Measurements from ENCODE around the gene UBA1. TPM values are rescaled to one million over a fixed set of nuclear protein-coding genes. Genes with fewer than 3 reads are reported as not detected.

Gene UBA1
- 100 to 1,000 TPM; 224 to 249 TPM for total RNA-seq

GRCh38 chrX:47193475-47194193, at the start of gene UBA1:
Gene UBA1 (plus strand): TSS chrX:47193829. CDS start chrX:47198803, 4,974 bp downstream.
- Mint-ChIP-seq H3K4me3 (peak within 1 kb of the TSS; percentile 91), H3K36me3 (ENCODE audit: low read depth) (peaks cover 34% of the 10 kb centered on the region), H3K27me3 (no peaks in the 10 kb centered on the region), H3K27ac (peak within 1 kb of the TSS; percentile 92), H3K9me3 (ENCODE audit: low read depth) (no peaks in the 10 kb centered on the region), H3K4me1 (peaks cover 54% of the 10 kb centered on the region)
- ATAC-seq (peak; percentile 69), DNase-seq (peak; percentile 94)
- intact Hi-C loops (cut with DNase I, micrococcal nuclease): loop anchor here (1.0 to 10.0 kb wide), 16 partner anchors 24 to 831 kb away; partner anchors contain the start of genes USP11 (in 2 of the 2), ARAF (in 1 of the 2), ELK1 (in 1 of the 2) and NDUFB11 (in 1 of the 2)
- POLR2A ChIA-PET: interaction anchor here (0.5 to 0.6 kb wide), 3 partner anchors 20 to 485 kb away, joined by 4 to 11 read pairs (median 4); no protein-coding TSS in a partner anchor
- CTCF ChIA-PET: interaction anchor here (1.8 to 4.4 kb wide), 2 partner anchors 190 to 330 kb away, joined by 6 to 25 read pairs; no protein-coding TSS in a partner anchor

- intact Hi-C loops (cut with DNase I, micrococcal nuclease): loop anchor here (1.0 to 10.0 kb wide), 5 partner anchors 49 to 511 kb away; partner anchors contain the start of genes ELK1 (in 1 of the 2), UBA1 (in 1 of the 2) and UXT (in 1 of the 2)
- ATAC-seq (no peak), DNase-seq (peak; percentile 59)
- no peaks in the 10 kb centered on the region for H3K27me3 Mint-ChIP-seq
- no peaks in the 10 kb centered on the region for H3K9me3 Mint-ChIP-seq (ENCODE audit: low read depth)
- H3K4me1 Mint-ChIP-seq: peaks cover 23% of the 10 kb centered on the region
- peak overlapping the region; percentile 100 for H3K27ac Mint-ChIP-seq
- ChIA-PET POLR2A (interaction anchor here (0.6 to 1.4 kb wide), 6 partner anchors 9 to 238 kb away, joined by 4 to 9 read pairs (median 6); no protein-coding TSS in a partner anchor), CTCF (interaction anchor here (0.7 to 1.3 kb wide), 6 partner anchors 9 to 244 kb away, joined by 3 to 11 read pairs (median 4); no protein-coding TSS in a partner anchor)
- peaks cover 36% of the 10 kb centered on the region for H3K36me3 Mint-ChIP-seq (ENCODE audit: low read depth)
- H3K4me3 Mint-ChIP-seq: peak overlapping the region; percentile 98
Measured at GRCh38 chrX:47143894-47144625, 49.6 kb upstream of the UBA1 start.

GRCh38 chrX:47144626-47145394, 48.8 kb upstream of the UBA1 start, which contains the start of the genes NDUFB11 and RBM10:
Gene NDUFB11 (minus strand): TSS chrX:47144702. CDS start chrX:47144679, 23 bp downstream.
Gene RBM10 (plus strand): TSS chrX:47145221. CDS start chrX:47147482, 2,261 bp downstream.
- peak; percentile 94 for DNase-seq
- Mint-ChIP-seq H3K4me3 (peak within 1 kb of the TSS; percentile 98), H3K36me3 (ENCODE audit: low read depth) (peaks cover 42% of the 10 kb centered on the region), H3K27me3 (no peaks in the 10 kb centered on the region), H3K9me3 (ENCODE audit: low read depth) (no peaks in the 10 kb centered on the region), H3K4me1 (peaks cover 24% of the 10 kb centered on the region), H3K27ac (peak within 1 kb of the TSS; percentile 100)
- CTCF ChIA-PET: interaction anchor here (0.6 to 1.3 kb wide), 8 partner anchors 10 to 339 kb away, joined by 3 to 11 read pairs (median 4); no protein-coding TSS in a partner anchor
- POLR2A ChIA-PET: interaction anchor here (0.6 to 1.4 kb wide), 7 partner anchors 10 to 237 kb away, joined by 3 to 9 read pairs (median 6); no protein-coding TSS in a partner anchor
- intact Hi-C loops (cut with DNase I, micrococcal nuclease): loop anchor here (1.0 to 10.0 kb wide), 12 partner anchors 16 to 514 kb away; partner anchors contain the start of genes UXT (in 2 of the 2), ARAF (in 1 of the 2), CDK16 (in 1 of the 2) and ELK1 (in 1 of the 2)
- peak; percentile 93 for ATAC-seq

- ChIA-PET CTCF (interaction anchor here (0.6 to 1.3 kb wide), 6 partner anchors 11 to 338 kb away, joined by 3 to 11 read pairs (median 4); no protein-coding TSS in a partner anchor), POLR2A (interaction anchor here (0.7 to 1.4 kb wide), 6 partner anchors 10 to 236 kb away, joined by 3 to 9 read pairs (median 6); no protein-coding TSS in a partner anchor)
- Mint-ChIP-seq H3K36me3 (ENCODE audit: low read depth) (peaks cover 42% of the 10 kb centered on the region), H3K4me1 (peaks cover 27% of the 10 kb centered on the region), H3K9me3 (ENCODE audit: low read depth) (no peaks in the 10 kb centered on the region), H3K4me3 (peak overlapping the region; percentile 98), H3K27ac (peak overlapping the region; percentile 100), H3K27me3 (no peaks in the 10 kb centered on the region)
- DNase-seq: no peak
- intact Hi-C loops (cut with DNase I, micrococcal nuclease): loop anchor here (1.0 to 10.0 kb wide), 10 partner anchors 16 to 514 kb away; partner anchors contain the start of genes UXT (in 2 of the 2), ARAF (in 1 of the 2), CDK16 (in 1 of the 2) and ELK1 (in 1 of the 2)
- ATAC-seq: peak; percentile 12
Measured at GRCh38 chrX:47145395-47146120, 48.1 kb upstream of the UBA1 start.

- peak overlapping the region; percentile 100 for H3K27ac Mint-ChIP-seq
- peaks cover 41% of the 10 kb centered on the region for H3K36me3 Mint-ChIP-seq (ENCODE audit: low read depth)
- no peaks in the 10 kb centered on the region for H3K9me3 Mint-ChIP-seq (ENCODE audit: low read depth)
- ATAC-seq: no peak
- H3K4me3 Mint-ChIP-seq: peak overlapping the region; percentile 98
- H3K27me3 Mint-ChIP-seq: no peaks in the 10 kb centered on the region
- no peak for DNase-seq
- intact Hi-C loops (cut with DNase I, micrococcal nuclease): loop anchor here in 1 of 2 experiments (10.0 kb wide), 1 partner anchor 508 kb away; the partner anchor contains the start of genes ELK1 and UXT
- ChIA-PET POLR2A (no interaction called here), CTCF (no interaction called here)
- H3K4me1 Mint-ChIP-seq: peaks cover 29% of the 10 kb centered on the region
Measured at GRCh38 chrX:47146121-47146935, 47.3 kb upstream of the UBA1 start.

GRCh38 chrX:47146936-47147859, 46.4 kb upstream of the UBA1 start:
- ATAC-seq: no peak
- peaks cover 29% of the 10 kb centered on the region for H3K4me1 Mint-ChIP-seq
- H3K4me3 Mint-ChIP-seq: peak overlapping the region; percentile 98
- peaks cover 38% of the 10 kb centered on the region for H3K36me3 Mint-ChIP-seq (ENCODE audit: low read depth)
- no peaks in the 10 kb centered on the region for H3K9me3 Mint-ChIP-seq (ENCODE audit: low read depth)
- ChIA-PET POLR2A (no interaction called here), CTCF (no interaction called here)
- intact Hi-C loops (cut with DNase I, micrococcal nuclease): loop anchor here in 1 of 2 experiments (10.0 kb wide), 1 partner anchor 508 kb away; the partner anchor contains the start of genes ELK1 and UXT
- no peak for DNase-seq
- no peaks in the 10 kb centered on the region for H3K27me3 Mint-ChIP-seq
- peak overlapping the region; percentile 72 for H3K27ac Mint-ChIP-seq

- POLR2A ChIA-PET: no interaction called here
- DNase-seq (peak; percentile 66), ATAC-seq (no peak)
- no peak overlapping the region for H3K4me3 Mint-ChIP-seq
- H3K27me3 Mint-ChIP-seq: no peaks in the 10 kb centered on the region
- H3K27ac Mint-ChIP-seq: peak overlapping the region; percentile 15
- CTCF ChIA-PET: no interaction called here
- peaks cover 22% of the 10 kb centered on the region for H3K4me1 Mint-ChIP-seq
- intact Hi-C loops (cut with DNase I, micrococcal nuclease): loop anchor here (1.0 to 10.0 kb wide), 2 partner anchors 68 to 506 kb away; partner anchors contain the start of genes ELK1 (in 1 of the 2) and UXT (in 1 of the 2)
- H3K9me3 Mint-ChIP-seq (ENCODE audit: low read depth): no peaks in the 10 kb centered on the region
- H3K36me3 Mint-ChIP-seq (ENCODE audit: low read depth): peaks cover 33% of the 10 kb centered on the region
Measured at GRCh38 chrX:47148946-47149345, 44.7 kb upstream of the UBA1 start.

- ATAC-seq: no peak
- intact Hi-C loops (cut with DNase I, micrococcal nuclease): no loop called here
- POLR2A ChIA-PET: no interaction called here
- H3K4me1 Mint-ChIP-seq: peaks cover 22% of the 10 kb centered on the region
- peaks cover 32% of the 10 kb centered on the region for H3K36me3 Mint-ChIP-seq (ENCODE audit: low read depth)
- H3K27ac Mint-ChIP-seq: no peak overlapping the region
- H3K9me3 Mint-ChIP-seq (ENCODE audit: low read depth): no peaks in the 10 kb centered on the region
- H3K27me3 Mint-ChIP-seq: no peaks in the 10 kb centered on the region
- H3K4me3 Mint-ChIP-seq: no peak overlapping the region
- DNase-seq: no peak
- CTCF ChIA-PET: no interaction called here
Measured at GRCh38 chrX:47151435-47151834, 42.2 kb upstream of the UBA1 start.
